ENCODE measurements around the gene CLASP1.

DNA sequence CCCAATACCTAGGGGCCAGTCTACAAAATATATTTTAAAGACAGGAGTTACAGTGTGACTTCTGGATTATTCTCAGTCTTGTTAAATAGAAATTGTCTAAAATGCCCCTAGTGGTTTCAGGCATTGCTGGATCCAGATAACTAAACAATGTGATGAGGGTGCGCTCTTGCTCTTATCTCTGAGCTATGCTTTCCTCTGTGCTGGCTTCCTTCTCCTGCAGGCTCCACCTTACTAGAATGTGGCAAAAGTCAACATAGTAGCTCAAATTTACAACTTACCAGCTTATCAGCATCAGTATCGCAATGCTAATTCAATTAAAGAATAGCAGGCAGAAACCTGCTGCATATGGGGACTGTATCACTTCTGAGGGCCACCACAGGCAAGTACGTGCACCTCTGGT lies 179.9 kb downstream of the CLASP1 start:
- TF ChIP-seq CTCF (IDR thresholded peaks at IDR 0.05) (no peak), POLR2A (IDR thresholded peaks at IDR 0.05) (no peak)

Data from heart left ventricle (tissue), 13 donors.